A549 (cell line): ENCODE data around the gene HMGB2. TPM values are rescaled to one million over a fixed set of nuclear protein-coding genes. Genes with fewer than 3 reads are reported as not detected.

Source experiments
- ATAC-seq, 2 experiments: fragments of 200-7000 bp in 1 of 2; fragments of >200 bp in 1 of 2; cut with Nextera tagmentation in 1 of 2; cut with Tn5 transposase in 1 of 2; 3 replicates each; pipeline versions ENCODE4 v1.8.0 to v1.9.1; 2018 to 2020; ENCODE audit warnings: mild to moderate bottlenecking in 1 of 2, moderate library complexity in 1 of 2
- CTCF ChIA-PET: fragments of 300-600 bp; sonication (Branson Sonifier 250); formaldehyde crosslinking; extraction: SDS; loops from one replicate; lab custom pipeline; 2021; ENCODE audit warnings: antibody characterized with exemption, inconsistent platforms; lab: Yijun Ruan, JAX
- POLR2A ChIA-PET: fragments of 350-600 bp; formaldehyde crosslinking; extraction: SDS; loops from one replicate; lab custom pipeline; 2021; ENCODE audit warnings: antibody characterized with exemption, inconsistent platforms; lab: Yijun Ruan, JAX
- DNase-seq, 2 experiments: peaks; one replicate each; pipeline versions ENCODE4 v3.0.0 to v3.0.0-alpha.2; 2011 to 2016; ENCODE audit warnings: low read depth in 1 of 2, low spot score in 1 of 2
- FAIRE-seq: peaks from 2 replicates; lab custom pipeline; 2011; peaks lifted over from hg19 to GRCh38; lab: Jason Lieb, UNC
- H3K27ac ChIP-seq, 2 experiments: fragments of >200 bp; sonication (Bioruptor Twin); formaldehyde crosslinking; 3 replicates each; pipeline ENCODE4 v1.5.1; 2016 to 2017
- H3K4me1 ChIP-seq: fragments of >200 bp; sonication (Bioruptor Twin); formaldehyde crosslinking; 3 replicates; pipeline ENCODE4 v1.6.1; 2016
- H3K4me2 ChIP-seq: fragments of >200 bp; sonication (Bioruptor Twin); formaldehyde crosslinking; 3 replicates; pipeline ENCODE4 v1.6.1; 2016
- H3K4me3 ChIP-seq: fragments of >200 bp; sonication (Bioruptor Twin); formaldehyde crosslinking; 3 replicates; pipeline ENCODE4 v1.5.1; 2016
- H3K9me3 ChIP-seq: fragments of >200 bp; sonication (Bioruptor Twin); formaldehyde crosslinking; 3 replicates; pipeline ENCODE4 v1.6.1; 2016
- ATOH8 ChIP-seq: fragments of 250-450 bp; sonication (Bioruptor Pico); IDR thresholded peaks from 2 replicates; pipeline ENCODE4 v1.5.0; 2020; ENCODE audit warnings: low read depth, mild to moderate bottlenecking, moderate library complexity
- BCL3 ChIP-seq: fragments of >200 bp; sonication (Bioruptor Twin); formaldehyde crosslinking; IDR thresholded peaks from 3 replicates; pipeline ENCODE4 v1.6.1; 2016
- CBX2 ChIP-seq: fragments of 200-600 bp; sonication (generic); IDR thresholded peaks from 2 replicates; pipeline ENCODE4 v1.6.1; 2016; ENCODE audit warnings: low read depth, mild to moderate bottlenecking, borderline replicate concordance
- CBX8 ChIP-seq: fragments of 200-600 bp; sonication (generic); IDR thresholded peaks from 2 replicates; pipeline ENCODE4 v1.6.1; 2016
- CEBPB ChIP-seq, 2 experiments: fragments of >200 bp in 1 of 2; sonication (Bioruptor Twin) in 1 of 2; formaldehyde crosslinking in 1 of 2; IDR thresholded peaks; 2 replicates each; pipeline ENCODE4 v1.6.1; 2012 to 2016
- EHMT2 ChIP-seq: fragments of 200-600 bp; sonication (generic); IDR thresholded peaks from 2 replicates; pipeline ENCODE4 v1.6.1; 2016; ENCODE audit warnings: antibody characterized with exemption, low read depth, mild to moderate bottlenecking, moderate library complexity
- ESRRA ChIP-seq: fragments of 150-350 bp; IDR thresholded peaks from 2 replicates; pipeline ENCODE4 v1.6.1; 2014; ENCODE audit warnings: mild to moderate bottlenecking, low read length, borderline replicate concordance
- FOSL2 ChIP-seq, 2 experiments: fragments of 450-650 bp in 1 of 2; fragments of >200 bp in 1 of 2; sonication (Bioruptor Twin) in 1 of 2; formaldehyde crosslinking; IDR thresholded peaks; 2 replicates each; pipeline versions ENCODE4 v1.5.0 to v1.6.1; 2016 to 2020; ENCODE audit warnings: mild to moderate bottlenecking in 1 of 2, moderate library complexity in 1 of 2
- FOXS1 ChIP-seq: fragments of 250-450 bp; sonication (Bioruptor Pico); IDR thresholded peaks from 2 replicates; pipeline ENCODE4 v1.5.0; 2020; ENCODE audit warnings: mild to moderate bottlenecking, moderate library complexity
- HEYL ChIP-seq: fragments of 250-450 bp; sonication (Bioruptor Pico); IDR thresholded peaks from 2 replicates; pipeline ENCODE4 v1.8.0; 2021; ENCODE audit warnings: mild to moderate bottlenecking, moderate library complexity
- HOXB5 ChIP-seq: fragments of 250-450 bp; sonication (Bioruptor Pico); IDR thresholded peaks from 2 replicates; pipeline ENCODE4 v1.5.0; 2020; ENCODE audit warnings: mild to moderate bottlenecking, moderate library complexity
- JUN ChIP-seq, 2 experiments: fragments of >200 bp; sonication (Bioruptor Twin); formaldehyde crosslinking; IDR thresholded peaks; 2 replicates in 1 of 2; 3 replicates in 1 of 2; pipeline ENCODE4 v1.6.1; 2016 to 2017
- MAZ ChIP-seq: fragments of 150-350 bp; IDR thresholded peaks from 2 replicates; pipeline ENCODE4 v1.6.1; 2014; ENCODE audit warnings: antibody characterized with exemption, low read depth, low read length, borderline replicate concordance
- NR3C1 ChIP-seq: fragments of >200 bp; sonication (Bioruptor Twin); formaldehyde crosslinking; IDR thresholded peaks from 3 replicates; pipeline ENCODE4 v1.6.1; 2017
- PBX3 ChIP-seq: IDR thresholded peaks from 2 replicates; pipeline ENCODE4 v1.6.1; 2012
- PHF8 ChIP-seq: fragments of 200-600 bp; sonication (generic); IDR thresholded peaks from 2 replicates; pipeline ENCODE4 v1.6.1; 2016; ENCODE audit warnings: low read depth, mild to moderate bottlenecking, antibody characterized with exemption, moderate library complexity, borderline replicate concordance
- POLR2AphosphoS2 ChIP-seq: conservative IDR thresholded peaks from 2 replicates; pipeline ENCODE4 v1.6.1; 2012; ENCODE audit warnings: low read length, improper control_type of control experiment, inconsistent platforms
- RCOR1 ChIP-seq: fragments of 150-350 bp; IDR thresholded peaks from 2 replicates; pipeline ENCODE4 v1.6.1; 2014; ENCODE audit warnings: antibody characterized with exemption, low read length, low read depth
- REST ChIP-seq: fragments of 200-600 bp; sonication (generic); IDR thresholded peaks from 2 replicates; pipeline ENCODE4 v1.6.1; 2016; ENCODE audit warnings: antibody characterized with exemption, mild to moderate bottlenecking, moderate library complexity
- RFX5 ChIP-seq: fragments of 450-650 bp; IDR thresholded peaks from 2 replicates; pipeline ENCODE4 v1.7.1; 2014; ENCODE audit warnings: antibody characterized with exemption, mild to moderate bottlenecking, moderate library complexity
- USF2 ChIP-seq: fragments of 450-650 bp; IDR thresholded peaks from 2 replicates; pipeline ENCODE4 v1.6.1; 2014; ENCODE audit warnings: antibody characterized with exemption
- ZFP36 ChIP-seq: fragments of 450-650 bp; IDR thresholded peaks from 2 replicates; pipeline ENCODE4 v1.6.1; 2014; ENCODE audit warnings: borderline replicate concordance; ENCODE audit not compliant: partially characterized antibody
- WGBS: methylation state at CpG from one replicate; pipeline ENCODE4 v1.1.6; 2017; ENCODE audit errors: missing lambda C conversion rate; 5-methylcytosine and 5-hydroxymethylcytosine counted together
- polyA plus RNA-seq, 4 experiments: library from polyadenylated mRNA; depleted of rRNA in 3 of 4; stranded (reverse); fragments of >200 nt; fragmentation: RNase III in 1 of 4; extraction: RNeasy Plus Mini Kit Qiagen cat#74134 plus additional on column Dnase treatment in 1 of 4; gene quantifications; 2 replicates in 3 of 4; 3 replicates in 1 of 4; pipeline ENCODE4 v1.2.3, GENCODE V29; 2011 to 2017

Gene HMGB2
- polyA plus RNA-seq, 2 of the 4 experiments (the other 2 are of a cell fraction) = 101 to 128 TPM

GRCh38 chr4:173334085-173334890 lies at the start of gene HMGB2 (continued):
- TF ChIP-seq CEBPB (IDR thresholded peaks at IDR 0.05) (peak in 1 of 2 experiments; percentile 60; a peak in 1 of 4 replicates), RFX5 (0 out of 2 replicates have a peak, but pooled peaks have one; percentile 43), PHF8 (peak; percentile 91)

GRCh38 chr4:173382349-173382748 lies 48.2 kb upstream of the HMGB2 start:
- FAIRE-seq (no peak), ATAC-seq (no peak), DNase-seq (no peak)
- H3K27ac ChIP-seq = no peak overlapping the region
- POLR2A ChIA-PET = no interaction called here
- H3K4me2 ChIP-seq = no peak overlapping the region
- no peaks in the 10 kb centered on the region for H3K4me1 ChIP-seq
- no peak overlapping the region for H3K4me3 ChIP-seq
- H3K9me3 ChIP-seq = no peaks in the 10 kb centered on the region
- CTCF ChIA-PET = no interaction called here
- WGBS = 89% methylated on average over 4 of the region's 4 CpGs
- no peak for TF ChIP-seq USF2
- TF ChIP-seq EHMT2 = no peak
- TF ChIP-seq ESRRA = no peak
- TF ChIP-seq FOXS1 = no peak
- no peak for TF ChIP-seq CEBPB (IDR thresholded peaks at IDR 0.05)
- no peak for TF ChIP-seq CBX2
- no peak for TF ChIP-seq FOSL2 (IDR thresholded peaks at IDR 0.05)
- TF ChIP-seq FOSL2 (CRISPR knock-in tag; IDR thresholded peaks at IDR 0.05) = no peak
- no peak for TF ChIP-seq ATOH8 (CRISPR knock-in tag)
- no peak for TF ChIP-seq RCOR1
- no peak for TF ChIP-seq CBX8
- TF ChIP-seq PBX3 = no peak
- no peak for TF ChIP-seq MAZ
- TF ChIP-seq HOXB5 = no peak
- no peak for TF ChIP-seq REST
- TF ChIP-seq HEYL (CRISPR knock-in tag) = no peak

GRCh38 chr4:173381610-173382009 lies 47.5 kb upstream of the HMGB2 start:
- ChIA-PET POLR2A (no interaction called here), CTCF (no interaction called here)
- H3K4me3 ChIP-seq = no peak overlapping the region
- no peak overlapping the region for H3K4me2 ChIP-seq
- WGBS = 35% methylated on average over 1 of the region's 1 CpG
- no peaks in the 10 kb centered on the region for H3K4me1 ChIP-seq
- ATAC-seq = no peak
- H3K9me3 ChIP-seq = no peaks in the 10 kb centered on the region
- FAIRE-seq = no peak
- DNase-seq = no peak
- H3K27ac ChIP-seq = no peak overlapping the region
- no peak for TF ChIP-seq POLR2AphosphoS2
- TF ChIP-seq PHF8 = no peak
- TF ChIP-seq ATOH8 (CRISPR knock-in tag) = no peak
- TF ChIP-seq JUN (IDR thresholded peaks at IDR 0.05) = no peak
- no peak for TF ChIP-seq NR3C1
- no peak for TF ChIP-seq BCL3
- no peak for TF ChIP-seq ZFP36
- no peak for TF ChIP-seq PBX3
- no peak for TF ChIP-seq USF2
